Mucosa of rectum (tissue), 2 donors: ENCODE results near the gene ERGIC1.

Experiments used
- H3K27ac ChIP-seq, 2 donors: one replicate each; pipeline ENCODE4 v1.7.0; 2013; ENCODE audit warnings: inconsistent platforms in 2 of 2, low read depth in 2 of 2, low read length in 2 of 2
- H3K27me3 ChIP-seq, 2 donors: one replicate each; pipeline ENCODE4 v1.7.0; 2013; ENCODE audit warnings: low read length in 2 of 2; ENCODE audit not compliant: control insufficient read depth in 2 of 2, insufficient read depth in 2 of 2
- H3K36me3 ChIP-seq, 2 donors: one replicate each; pipeline ENCODE4 v1.7.0; 2013; ENCODE audit warnings: low read length in 2 of 2; ENCODE audit not compliant: control insufficient read depth in 2 of 2, insufficient read depth in 2 of 2
- H3K4me1 ChIP-seq, 2 donors: one replicate each; pipeline ENCODE4 v1.7.0; 2013; ENCODE audit warnings: low read length in 2 of 2, mild to moderate bottlenecking in 1 of 2; ENCODE audit not compliant: control insufficient read depth in 2 of 2, insufficient read depth in 2 of 2
- H3K4me3 ChIP-seq, 2 donors: one replicate each; pipeline ENCODE4 v1.7.0; 2013; ENCODE audit warnings: low read length in 2 of 2
- H3K9ac ChIP-seq, 2 donors: one replicate each; pipeline ENCODE4 v1.7.0; 2013; ENCODE audit warnings: low read length in 2 of 2, low read depth in 1 of 2, mild to moderate bottlenecking in 1 of 2
- H3K9me3 ChIP-seq, 2 donors: one replicate each; pipeline ENCODE4 v1.7.0; 2013; ENCODE audit warnings: low read length in 2 of 2; ENCODE audit not compliant: control insufficient read depth in 2 of 2
- donor health status: healthy.
- donor health status: Normal muscosa, but diverticular disease.

Gene ERGIC1

GRCh38 chr5:172983542-172984243 lies 149.6 kb downstream of the ERGIC1 start, which contains the start of gene ATP6V0E1:
Gene ATP6V0E1 (plus strand): TSS chr5:172983771. CDS start chr5:172983861, 90 bp downstream.
- no peaks in the 10 kb centered on the region for H3K9me3 ChIP-seq
- H3K4me1 ChIP-seq: peaks cover 0 to 10% of the 10 kb centered on the region in 2 donors
- H3K4me3 ChIP-seq: peak within 1 kb of the TSS; percentile 92 to 96
- H3K27me3 ChIP-seq: no peaks in the 10 kb centered on the region
- H3K9ac ChIP-seq: peak within 1 kb of the TSS; percentile 96 to 99
- H3K36me3 ChIP-seq: peaks cover 5 to 11% of the 10 kb centered on the region in 2 donors
- peak within 1 kb of the TSS; percentile 94 to 96 for H3K27ac ChIP-seq

GRCh38 chr5:172984244-172984953 lies 150.3 kb downstream of the ERGIC1 start:
- H3K4me1 ChIP-seq: peaks cover 0 to 10% of the 10 kb centered on the region in 2 donors
- peak overlapping the region; percentile 96 to 99 for H3K9ac ChIP-seq
- no peaks in the 10 kb centered on the region for H3K27me3 ChIP-seq
- no peaks in the 10 kb centered on the region for H3K9me3 ChIP-seq
- H3K4me3 ChIP-seq: peak overlapping the region; percentile 92 to 96
- H3K27ac ChIP-seq: peak overlapping the region; percentile 94 to 96
- peaks cover 5 to 11% of the 10 kb centered on the region in 2 donors for H3K36me3 ChIP-seq

- H3K27me3 ChIP-seq: no peaks in the 10 kb centered on the region
- H3K9ac ChIP-seq: no peak overlapping the region
- H3K27ac ChIP-seq: no peak overlapping the region
- H3K9me3 ChIP-seq: no peaks in the 10 kb centered on the region
- peak overlapping the region in 1 of 2 donors; percentile 11 for H3K4me3 ChIP-seq
- H3K36me3 ChIP-seq: peaks cover 5 to 11% of the 10 kb centered on the region in 2 donors
- peaks cover 0 to 10% of the 10 kb centered on the region in 2 donors for H3K4me1 ChIP-seq
Measured at GRCh38 chr5:172985596-172985995, 151.5 kb downstream of the ERGIC1 start.

GRCh38 chr5:172988276-172988675 lies 154.2 kb downstream of the ERGIC1 start:
- no peak overlapping the region for H3K27ac ChIP-seq
- no peaks in the 10 kb centered on the region for H3K27me3 ChIP-seq
- peaks cover 14 to 24% of the 10 kb centered on the region in 2 donors for H3K36me3 ChIP-seq
- H3K4me1 ChIP-seq: peaks cover 0 to 10% of the 10 kb centered on the region in 2 donors
- H3K9ac ChIP-seq: no peak overlapping the region
- no peaks in the 10 kb centered on the region for H3K9me3 ChIP-seq
- no peak overlapping the region for H3K4me3 ChIP-seq

- Histone ChIP-seq H3K9me3 (no peaks in the 10 kb centered on the region), H3K9ac (no peak overlapping the region), H3K36me3 (peaks cover 17 to 36% of the 10 kb centered on the region in 2 donors), H3K4me3 (no peak overlapping the region), H3K4me1 (no peaks in the 10 kb centered on the region), H3K27me3 (no peaks in the 10 kb centered on the region), H3K27ac (no peak overlapping the region)
Measured at GRCh38 chr5:172990776-172991175, 156.7 kb downstream of the ERGIC1 start.

- Histone ChIP-seq H3K4me1 (peaks cover 3 to 4% of the 10 kb centered on the region in 2 donors), H3K4me3 (no peak overlapping the region), H3K27me3 (no peaks in the 10 kb centered on the region), H3K36me3 (peaks cover 15 to 39% of the 10 kb centered on the region in 2 donors), H3K9me3 (no peaks in the 10 kb centered on the region), H3K27ac (no peak overlapping the region), H3K9ac (no peak overlapping the region)
Measured at GRCh38 chr5:172994405-172994804, 160.4 kb downstream of the ERGIC1 start.

GRCh38 chr5:172999372-172999973 lies 165.4 kb downstream of the ERGIC1 start:
- peaks cover 6 to 25% of the 10 kb centered on the region in 2 donors for H3K36me3 ChIP-seq
- H3K9me3 ChIP-seq: no peaks in the 10 kb centered on the region
- no peaks in the 10 kb centered on the region for H3K27me3 ChIP-seq
- no peak overlapping the region for H3K9ac ChIP-seq
- H3K27ac ChIP-seq: no peak overlapping the region
- H3K4me1 ChIP-seq: peaks cover 8 to 10% of the 10 kb centered on the region in 2 donors
- no peak overlapping the region for H3K4me3 ChIP-seq

GRCh38 chr5:172999974-173000373 lies 165.9 kb downstream of the ERGIC1 start:
- Histone ChIP-seq H3K9me3 (no peaks in the 10 kb centered on the region), H3K36me3 (peaks cover 6 to 21% of the 10 kb centered on the region in 2 donors), H3K4me3 (no peak overlapping the region), H3K4me1 (peaks cover 8 to 10% of the 10 kb centered on the region in 2 donors), H3K27me3 (no peaks in the 10 kb centered on the region), H3K27ac (no peak overlapping the region), H3K9ac (no peak overlapping the region)

GRCh38 chr5:173001229-173001841 lies 167.3 kb downstream of the ERGIC1 start:
- peaks cover 8 to 10% of the 10 kb centered on the region in 2 donors for H3K4me1 ChIP-seq
- H3K4me3 ChIP-seq: no peak overlapping the region
- H3K9me3 ChIP-seq: no peaks in the 10 kb centered on the region
- H3K27me3 ChIP-seq: no peaks in the 10 kb centered on the region
- H3K9ac ChIP-seq: no peak overlapping the region
- H3K36me3 ChIP-seq: peaks cover 0 to 10% of the 10 kb centered on the region in 2 donors
- H3K27ac ChIP-seq: no peak overlapping the region
